GM12878 (cell line): ENCODE measurements around the gene CD164L2. TPM values are rescaled to one million over a fixed set of nuclear protein-coding genes. Genes with fewer than 3 reads are reported as not detected.

ENCODE experiments used
- ATAC-seq: fragments of 200-7000 bp; cut with Tn5 transposase; 3 replicates; pipeline ENCODE4 v1.9.1; 2020; ENCODE audit warnings: mild to moderate bottlenecking, moderate library complexity
- BruUV-seq: library from RNA; stranded (reverse); fragments of 400-500 nt; replicated peaks from 2 replicates; lab custom pipeline; 2021; lab: Mats Ljungman, UMichigan
- CTCF ChIA-PET: fragments of 300-600 bp; sonication (Branson Sonifier 250); formaldehyde crosslinking; extraction: SDS; loops from one replicate; lab custom pipeline; 2021; ENCODE audit warnings: inconsistent platforms; lab: Yijun Ruan, JAX
- POLR2A ChIA-PET: fragments of 350-600 bp; formaldehyde crosslinking; extraction: SDS; loops from one replicate; lab custom pipeline; 2021; ENCODE audit warnings: inconsistent platforms; lab: Charles Lee
- RAD21 ChIA-PET: fragments of 300-600 bp; sonication (Branson Sonifier 250); formaldehyde crosslinking; loops from one replicate; lab custom pipeline; 2023; ENCODE audit warnings: antibody characterized with exemption; ENCODE audit not compliant: unreplicated experiment; lab: Charles Lee
- SMC1A ChIA-PET: fragments of 300-600 bp; sonication (Branson Sonifier 250); formaldehyde crosslinking; loops from one replicate; lab custom pipeline; 2023; ENCODE audit not compliant: unreplicated experiment, uncharacterized antibody; lab: Charles Lee
- DNase-seq: peaks from one replicate; pipeline ENCODE4 v3.0.0-alpha.2; 2011; ENCODE audit warnings: low read depth, low spot score
- FAIRE-seq: peaks from 3 replicates; lab custom pipeline; 2011; peaks lifted over from hg19 to GRCh38; lab: Jason Lieb, UNC
- H2AFZ ChIP-seq: 2 replicates; pipeline ENCODE4 v1.6.0; 2011; ENCODE audit warnings: low read depth, low read length, control low read depth; ENCODE audit not compliant: control insufficient read depth
- H3K27ac ChIP-seq: 2 replicates; pipeline ENCODE4 v1.5.1; 2011; ENCODE audit warnings: control low read depth; ENCODE audit not compliant: control insufficient read depth, insufficient read depth
- H3K27me3 ChIP-seq, 2 experiments: replicated peaks in 1 of 2; 2 replicates each; pipeline versions ENCODE4 v1.6.0 to v1.6.1; 2011; ENCODE audit warnings: low read length in 1 of 2; ENCODE audit not compliant: control insufficient read depth in 2 of 2, insufficient read depth in 2 of 2
- H3K36me3 ChIP-seq, 2 experiments: 2 replicates each; pipeline ENCODE4 v1.5.1; 2011; ENCODE audit warnings: low read length in 1 of 2; ENCODE audit not compliant: control insufficient read depth in 2 of 2, insufficient read depth in 2 of 2
- H3K4me1 ChIP-seq: 2 replicates; pipeline ENCODE4 v1.6.1; 2011; ENCODE audit warnings: mild to moderate bottlenecking, low read length, moderate library complexity, mixed read lengths; ENCODE audit not compliant: control insufficient read depth, insufficient read depth
- H3K4me2 ChIP-seq: 2 replicates; pipeline ENCODE4 v1.6.0; 2011; ENCODE audit warnings: control low read depth; ENCODE audit not compliant: control insufficient read depth, insufficient read depth
- H3K4me3 ChIP-seq: fragments of 200-600 bp; sonication (generic); 2 replicates; pipeline ENCODE4 v1.5.1; 2016
- H3K79me2 ChIP-seq: 2 replicates; pipeline ENCODE4 v1.6.0; 2011; ENCODE audit warnings: low read length; ENCODE audit not compliant: control insufficient read depth, insufficient read depth
- H3K9ac ChIP-seq: 2 replicates; pipeline ENCODE4 v1.8.0; 2011; ENCODE audit warnings: low read length, control low read depth, mixed read lengths; ENCODE audit not compliant: control insufficient read depth, insufficient read depth
- H3K9me3 ChIP-seq: replicated peaks from 3 replicates; pipeline ENCODE4 v1.5.1; 2011; ENCODE audit warnings: mild to moderate bottlenecking, low read length; ENCODE audit not compliant: control insufficient read depth, insufficient read depth
- H4K20me1 ChIP-seq: 2 replicates; pipeline ENCODE4 v1.6.0; 2011; ENCODE audit not compliant: control insufficient read depth, insufficient read depth
- ASH2L ChIP-seq: fragments of 300-600, 200-600 bp; sonication (generic); IDR thresholded peaks from 2 replicates; pipeline ENCODE4 v1.6.1; 2017; ENCODE audit warnings: low read depth, mild to moderate bottlenecking, borderline replicate concordance
- CBFB ChIP-seq: IDR thresholded peaks from 2 replicates; pipeline ENCODE4 v1.6.1; 2016; ENCODE audit warnings: antibody characterized with exemption, low read depth
- CREB1 ChIP-seq: IDR thresholded peaks from 2 replicates; pipeline ENCODE4 v1.6.1; 2012; ENCODE audit warnings: low read depth, mild to moderate bottlenecking, inconsistent platforms
- DPF2 ChIP-seq: fragments of 450-650 bp; IDR thresholded peaks from 2 replicates; pipeline ENCODE4 v1.6.1; 2017; ENCODE audit warnings: mild to moderate bottlenecking
- EED ChIP-seq: sonication (generic); IDR thresholded peaks from 2 replicates; pipeline ENCODE4 v1.6.1; 2016; ENCODE audit warnings: antibody characterized with exemption, low read depth
- FOXM1 ChIP-seq: IDR thresholded peaks from 2 replicates; pipeline ENCODE4 v1.6.1; 2012; ENCODE audit warnings: low read depth, mild to moderate bottlenecking, inconsistent platforms, low read length, moderate library complexity
- HDGF ChIP-seq: fragments of 450-650 bp; IDR thresholded peaks from 2 replicates; pipeline ENCODE4 v1.6.1; 2016; ENCODE audit warnings: antibody characterized with exemption
- IRF4 ChIP-seq: IDR thresholded peaks from 2 replicates; pipeline ENCODE4 v1.6.1; 2011; ENCODE audit warnings: low read depth, low read length
- MYC ChIP-seq: IDR thresholded peaks from 2 replicates; pipeline ENCODE4 v1.6.1; 2011; ENCODE audit warnings: mild to moderate bottlenecking, low read length, moderate library complexity, inconsistent platforms; ENCODE audit not compliant: insufficient read depth, insufficient replicate concordance, insufficient read length, severe bottlenecking
- NR2C2 ChIP-seq: IDR thresholded peaks from 2 replicates; pipeline ENCODE4 v1.6.1; 2011; ENCODE audit warnings: borderline replicate concordance, low read depth; ENCODE audit not compliant: control insufficient read depth, insufficient read length
- SMARCA5 ChIP-seq: fragments of 450-650 bp; IDR thresholded peaks from 2 replicates; pipeline ENCODE4 v1.6.1; 2017; ENCODE audit warnings: mild to moderate bottlenecking
- SPI1 ChIP-seq: IDR thresholded peaks from 2 replicates; pipeline ENCODE4 v1.6.1; 2011; ENCODE audit warnings: low read depth, mild to moderate bottlenecking, low read length, moderate library complexity, borderline replicate concordance; ENCODE audit not compliant: insufficient read depth
- SUZ12 ChIP-seq: fragments of 200-600 bp; sonication (generic); IDR thresholded peaks from one replicate; pipeline ENCODE4 v1.6.1; 2018; ENCODE audit warnings: antibody characterized with exemption, mild to moderate bottlenecking; ENCODE audit not compliant: unreplicated experiment
- ZNF207 ChIP-seq: fragments of 450-650 bp; IDR thresholded peaks from 2 replicates; pipeline ENCODE4 v1.6.1; 2014; ENCODE audit warnings: antibody characterized with exemption, mild to moderate bottlenecking, borderline replicate concordance
- ZNF217 ChIP-seq: fragments of 450-650 bp; IDR thresholded peaks from 2 replicates; pipeline ENCODE4 v1.6.1; 2017; ENCODE audit warnings: antibody characterized with exemption, mild to moderate bottlenecking
- WGBS: methylation state at CpG from one replicate; pipeline ENCODE4 v1.1.6; 2016; ENCODE audit warnings: low lambda C conversion rate; ENCODE audit not compliant: insufficient replicate concordance, insufficient coverage; ENCODE audit errors: missing lambda C conversion rate; 5-methylcytosine and 5-hydroxymethylcytosine counted together
- in situ Hi-C: fragments of 300-500 bp; cut with MboI; formaldehyde crosslinking; loops from 9 replicates; pipeline ENCODE4 v1.14.3; 2018; ENCODE audit warnings: mixed read lengths
- intact Hi-C: fragments of 100-400 bp; cut with micrococcal nuclease; formaldehyde crosslinking; loops from one replicate; pipeline ENCODE4 v1.14.2; 2022; ENCODE audit not compliant: unreplicated experiment
- polyA plus RNA-seq, 11 experiments: library from polyadenylated mRNA; depleted of rRNA in 4 of 11; unstranded in 6 of 11; stranded (reverse) in 5 of 11; fragments of >200 nt; fragmentation: Nextera tagmentation in 4 of 11; fragmentation: Illumina TruSeq in 1 of 11; extraction: Ambion mirVana in 4 of 11; extraction: Trizol in 1 of 11; gene quantifications; 1 replicate in 1 of 11; 2 replicates in 10 of 11; pipeline versions ENCODE4 v1.2.1 to v1.2.3, GENCODE V29; 2011 to 2016; ENCODE audit warnings: inconsistent platforms in 2 of 11, missing spikeins in 2 of 11, low read depth in 1 of 11
- total RNA-seq, 4 experiments: library from RNA; depleted of rRNA in 3 of 4; stranded (reverse); fragments of >200 nt in 3 of 4; fragmentation: Illumina TruSeq in 1 of 4; extraction: Trizol in 1 of 4; gene quantifications; 2 replicates each; pipeline versions ENCODE4 v1.2.1 to v1.2.3, GENCODE V29; 2013 to 2021
- TF ChIP-seq, protein P1 (sequence below): fragments of 450-650 bp; IDR thresholded peaks from 2 replicates; pipeline ENCODE4 v1.6.1; 2017; ENCODE audit warnings: borderline replicate concordance
- TF ChIP-seq, protein P2 (sequence below): fragments of 450-650 bp; IDR thresholded peaks from 2 replicates; pipeline ENCODE4 v1.6.1; 2018; ENCODE audit warnings: borderline replicate concordance, mild to moderate bottlenecking; ENCODE audit not compliant: partially characterized antibody
- TF ChIP-seq, protein P3 (sequence below): fragments of 450-650 bp; conservative IDR thresholded peaks from 2 replicates; pipeline ENCODE4 v1.6.1; 2017; ENCODE audit warnings: mild to moderate bottlenecking, moderate library complexity

CD164L2 gene
- total and polyA plus RNA-seq, 10 of the 15 experiments (the other 5 are each of a cell fraction or from before 2014, with no cell fraction given) = not detected

DNA sequence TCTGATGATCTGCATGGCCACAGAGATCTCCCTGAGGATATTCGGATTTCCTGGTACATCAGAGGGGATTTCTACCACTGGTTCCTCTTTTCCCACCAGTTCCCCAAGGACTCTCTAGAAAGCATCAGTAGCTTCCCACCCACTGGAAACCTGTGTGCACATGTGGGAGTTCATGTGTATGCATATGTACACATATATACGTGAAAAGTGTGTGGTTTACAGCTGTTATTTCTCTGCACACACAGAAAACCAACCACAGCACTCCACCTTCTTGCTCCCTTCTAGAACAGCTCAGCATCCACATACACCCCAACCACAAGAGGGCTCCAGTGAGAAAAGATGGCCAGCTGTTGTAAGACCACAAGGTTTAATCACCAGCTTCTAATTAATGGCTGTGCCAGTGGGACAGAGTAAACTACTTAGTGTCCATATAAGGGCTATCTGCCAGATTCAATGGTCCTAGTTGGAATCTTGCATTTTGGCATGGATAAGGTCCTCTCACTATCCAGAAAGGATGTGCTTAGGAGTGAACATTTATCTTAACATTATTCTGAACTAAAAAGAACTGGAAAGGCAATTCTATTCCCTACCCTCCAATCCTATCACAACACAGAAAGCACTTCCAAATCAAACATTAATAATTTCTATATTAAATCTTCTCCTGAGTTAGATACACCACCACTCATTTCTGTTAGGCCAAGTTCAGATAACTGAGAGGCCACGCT is 33.4 kb upstream of the CD164L2 start:
- Histone ChIP-seq H3K4me3 (no peak overlapping the region), H3K27ac (peak overlapping the region; percentile 74), H3K36me3 (peaks cover 16 to 38% of the 10 kb centered on the region in 2 experiments), H2AFZ (no peak overlapping the region), H3K4me1 (peaks cover 36% of the 10 kb centered on the region), H3K9me3 (no peaks in the 10 kb centered on the region), H3K79me2 (peaks cover 23% of the 10 kb centered on the region), H3K9ac (no peak overlapping the region; the same call in 1 of the 2 replicates), H3K4me2 (peak overlapping the region; percentile 11; the same call in 1 of the 2 replicates), H4K20me1 (no peaks in the 10 kb centered on the region), H3K27me3 (no peaks in the 10 kb centered on the region)
- in situ Hi-C loops (no loop called here), intact Hi-C loops (loop anchor here (1.0 to 5.0 kb wide), 3 partner anchors 74 to 246 kb away; partner anchors contain the start of gene WASF2)
- FAIRE-seq (peak; percentile 47), ATAC-seq (peak; percentile 73), DNase-seq (peak; percentile 70)
- 32% methylated on average over 3 of the region's 3 CpGs for WGBS
- ChIA-PET CTCF (interaction anchor here (0.7 to 18.9 kb wide), 30 partner anchors 8 to 258 kb away, joined by 3 to 240 read pairs (median 6); partner anchors contain the start of genes AHDC1 and WASF2), POLR2A (interaction anchor here (0.8 to 5.1 kb wide), 8 partner anchors 12 to 244 kb away, joined by 3 to 38 read pairs (median 4); partner anchors contain the start of gene WASF2), RAD21 (interaction anchor here (0.7 to 9.8 kb wide), 32 partner anchors 8 to 246 kb away, joined by 3 to 126 read pairs (median 5); partner anchors contain the start of genes AHDC1 and WASF2), SMC1A (interaction anchor here (0.6 to 22.2 kb wide), 27 partner anchors 8 to 246 kb away, joined by 3 to 470 read pairs (median 6); partner anchors contain the start of genes AHDC1 and WASF2)
- BruUV-seq = TSS peak; percentile 28
- TF ChIP-seq ZNF217 (no peak), ASH2L (no peak), CBFB (peak; percentile 80), SUZ12 (no peak), DPF2 (no peak), ZNF207 (no peak), EED (peak; percentile 69), IRF4 (no peak), SMARCA5 (no peak; the same call in 1 of the 2 replicates), CREB1 (peak; percentile 56; the same call in 1 of the 2 replicates), FOXM1 (peak; percentile 74; the same call in 1 of the 2 replicates), NR2C2 (no peak), SPI1 (peak; percentile 52; the same call in 1 of the 2 replicates), MYC (no peak), HDGF (no peak)
- TF ChIP-seq, protein P1, sequence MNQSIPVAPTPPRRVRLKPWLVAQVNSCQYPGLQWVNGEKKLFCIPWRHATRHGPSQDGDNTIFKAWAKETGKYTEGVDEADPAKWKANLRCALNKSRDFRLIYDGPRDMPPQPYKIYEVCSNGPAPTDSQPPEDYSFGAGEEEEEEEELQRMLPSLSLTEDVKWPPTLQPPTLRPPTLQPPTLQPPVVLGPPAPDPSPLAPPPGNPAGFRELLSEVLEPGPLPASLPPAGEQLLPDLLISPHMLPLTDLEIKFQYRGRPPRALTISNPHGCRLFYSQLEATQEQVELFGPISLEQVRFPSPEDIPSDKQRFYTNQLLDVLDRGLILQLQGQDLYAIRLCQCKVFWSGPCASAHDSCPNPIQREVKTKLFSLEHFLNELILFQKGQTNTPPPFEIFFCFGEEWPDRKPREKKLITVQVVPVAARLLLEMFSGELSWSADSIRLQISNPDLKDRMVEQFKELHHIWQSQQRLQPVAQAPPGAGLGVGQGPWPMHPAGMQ = no peak
- TF ChIP-seq, protein P2, sequence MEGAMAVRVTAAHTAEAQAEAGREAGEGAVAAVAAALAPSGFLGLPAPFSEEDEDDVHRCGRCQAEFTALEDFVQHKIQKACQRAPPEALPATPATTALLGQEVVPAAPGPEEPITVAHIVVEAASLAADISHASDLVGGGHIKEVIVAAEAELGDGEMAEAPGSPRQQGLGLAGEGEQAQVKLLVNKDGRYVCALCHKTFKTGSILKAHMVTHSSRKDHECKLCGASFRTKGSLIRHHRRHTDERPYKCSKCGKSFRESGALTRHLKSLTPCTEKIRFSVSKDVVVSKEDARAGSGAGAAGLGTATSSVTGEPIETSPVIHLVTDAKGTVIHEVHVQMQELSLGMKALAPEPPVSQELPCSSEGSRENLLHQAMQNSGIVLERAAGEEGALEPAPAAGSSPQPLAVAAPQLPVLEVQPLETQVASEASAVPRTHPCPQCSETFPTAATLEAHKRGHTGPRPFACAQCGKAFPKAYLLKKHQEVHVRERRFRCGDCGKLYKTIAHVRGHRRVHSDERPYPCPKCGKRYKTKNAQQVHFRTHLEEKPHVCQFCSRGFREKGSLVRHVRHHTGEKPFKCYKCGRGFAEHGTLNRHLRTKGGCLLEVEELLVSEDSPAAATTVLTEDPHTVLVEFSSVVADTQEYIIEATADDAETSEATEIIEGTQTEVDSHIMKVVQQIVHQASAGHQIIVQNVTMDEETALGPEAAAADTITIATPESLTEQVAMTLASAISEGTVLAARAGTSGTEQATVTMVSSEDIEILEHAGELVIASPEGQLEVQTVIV = no peak
- TF ChIP-seq, protein P3, sequence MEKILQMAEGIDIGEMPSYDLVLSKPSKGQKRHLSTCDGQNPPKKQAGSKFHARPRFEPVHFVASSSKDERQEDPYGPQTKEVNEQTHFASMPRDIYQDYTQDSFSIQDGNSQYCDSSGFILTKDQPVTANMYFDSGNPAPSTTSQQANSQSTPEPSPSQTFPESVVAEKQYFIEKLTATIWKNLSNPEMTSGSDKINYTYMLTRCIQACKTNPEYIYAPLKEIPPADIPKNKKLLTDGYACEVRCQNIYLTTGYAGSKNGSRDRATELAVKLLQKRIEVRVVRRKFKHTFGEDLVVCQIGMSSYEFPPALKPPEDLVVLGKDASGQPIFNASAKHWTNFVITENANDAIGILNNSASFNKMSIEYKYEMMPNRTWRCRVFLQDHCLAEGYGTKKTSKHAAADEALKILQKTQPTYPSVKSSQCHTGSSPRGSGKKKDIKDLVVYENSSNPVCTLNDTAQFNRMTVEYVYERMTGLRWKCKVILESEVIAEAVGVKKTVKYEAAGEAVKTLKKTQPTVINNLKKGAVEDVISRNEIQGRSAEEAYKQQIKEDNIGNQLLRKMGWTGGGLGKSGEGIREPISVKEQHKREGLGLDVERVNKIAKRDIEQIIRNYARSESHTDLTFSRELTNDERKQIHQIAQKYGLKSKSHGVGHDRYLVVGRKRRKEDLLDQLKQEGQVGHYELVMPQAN = no peak
